Natural killer cell (primary cell): ENCODE data around the gene LHFPL3. TPM values are rescaled to one million over a fixed set of nuclear protein-coding genes. Genes with fewer than 3 reads are reported as not detected.

Source experiments
- ATAC-seq, 3 donors: fragments of 150-1000 bp in 2 of 3; fragments of 200-7000 bp in 1 of 3; cut with Tn5 transposase; 1 replicate in 1 of 3; 2 replicates in 2 of 3; pipeline ENCODE4 v1.10.0; 2021; ENCODE audit warnings: mild to moderate bottlenecking in 2 of 3, moderate library complexity in 2 of 3
- DNase-seq, 2 donors: peaks; one replicate each; pipeline versions ENCODE4 v3.0.0 to v3.0.0-alpha.2; 2013 to 2021; ENCODE audit warnings: mixed read lengths in 1 of 2
- H3K27ac ChIP-seq: one replicate; pipeline ENCODE4 v1.5.1; 2013; ENCODE audit warnings: mild to moderate bottlenecking, low read length
- H3K27me3 ChIP-seq: one replicate; pipeline ENCODE4 v1.6.1; 2013; ENCODE audit warnings: low read length; ENCODE audit not compliant: control insufficient read depth, insufficient read depth
- H3K36me3 ChIP-seq: one replicate; pipeline ENCODE4 v1.6.1; 2013; ENCODE audit warnings: low read length; ENCODE audit not compliant: control insufficient read depth, insufficient read depth
- H3K4me1 ChIP-seq: one replicate; pipeline ENCODE4 v1.6.1; 2013; ENCODE audit warnings: low read length; ENCODE audit not compliant: control insufficient read depth, insufficient read depth
- H3K4me3 ChIP-seq: one replicate; pipeline ENCODE4 v1.5.1; 2013; ENCODE audit warnings: low read length
- H3K9me3 ChIP-seq: one replicate; pipeline ENCODE4 v1.6.1; 2013; ENCODE audit warnings: low read length; ENCODE audit not compliant: control insufficient read depth, insufficient read depth
- H3K27ac Mint-ChIP-seq, 2 donors: one replicate each; pipeline ENCODE4 v1.8.0; 2022; ENCODE audit warnings: mild to moderate bottlenecking in 2 of 2, mixed read lengths in 2 of 2, moderate library complexity in 1 of 2
- H3K27me3 Mint-ChIP-seq, 2 donors: one replicate each; pipeline ENCODE4 v1.8.0; 2022; ENCODE audit warnings: low read depth in 2 of 2, mixed read lengths in 2 of 2
- H3K36me3 Mint-ChIP-seq: one replicate; pipeline ENCODE4 v1.8.0; 2022; ENCODE audit warnings: mixed read lengths
- H3K4me1 Mint-ChIP-seq, 2 donors: one replicate each; pipeline ENCODE4 v1.8.0; 2022; ENCODE audit warnings: mixed read lengths in 2 of 2
- H3K4me3 Mint-ChIP-seq: one replicate; pipeline ENCODE4 v1.8.0; 2022; ENCODE audit warnings: mild to moderate bottlenecking, moderate library complexity, mixed read lengths
- H3K9me3 Mint-ChIP-seq, 2 donors: one replicate each; pipeline ENCODE4 v1.8.0; 2022; ENCODE audit warnings: mixed read lengths in 2 of 2
- WGBS: methylation state at CpG from one replicate; pipeline ENCODE4 v1.1.7; 2013; ENCODE audit warnings: missing lambda C conversion rate; ENCODE audit not compliant: insufficient coverage; 5-methylcytosine and 5-hydroxymethylcytosine counted together
- intact Hi-C: fragments of 100-400 bp; cut with micrococcal nuclease; formaldehyde crosslinking; loops from one replicate; pipeline ENCODE4 v1.14.2; 2022
- total RNA-seq, 4 donors: library from RNA; stranded (reverse); fragments of 120-200 nt in 1 of 4; gene quantifications; one replicate each; pipeline versions ENCODE4 v1.2.3 to v1.2.4, GENCODE V29; 2013 to 2022
- TF ChIP-seq, protein P1 (sequence below): fragments of 200-600 bp; IDR thresholded peaks from one replicate; pipeline ENCODE4 v1.8.0; 2022; ENCODE audit warnings: antibody characterized with exemption

LHFPL3 gene
- total RNA-seq, 3 donors from 2014 or later (not counting 1 experiment from before 2014, with no cell fraction given): not detected

DNA sequence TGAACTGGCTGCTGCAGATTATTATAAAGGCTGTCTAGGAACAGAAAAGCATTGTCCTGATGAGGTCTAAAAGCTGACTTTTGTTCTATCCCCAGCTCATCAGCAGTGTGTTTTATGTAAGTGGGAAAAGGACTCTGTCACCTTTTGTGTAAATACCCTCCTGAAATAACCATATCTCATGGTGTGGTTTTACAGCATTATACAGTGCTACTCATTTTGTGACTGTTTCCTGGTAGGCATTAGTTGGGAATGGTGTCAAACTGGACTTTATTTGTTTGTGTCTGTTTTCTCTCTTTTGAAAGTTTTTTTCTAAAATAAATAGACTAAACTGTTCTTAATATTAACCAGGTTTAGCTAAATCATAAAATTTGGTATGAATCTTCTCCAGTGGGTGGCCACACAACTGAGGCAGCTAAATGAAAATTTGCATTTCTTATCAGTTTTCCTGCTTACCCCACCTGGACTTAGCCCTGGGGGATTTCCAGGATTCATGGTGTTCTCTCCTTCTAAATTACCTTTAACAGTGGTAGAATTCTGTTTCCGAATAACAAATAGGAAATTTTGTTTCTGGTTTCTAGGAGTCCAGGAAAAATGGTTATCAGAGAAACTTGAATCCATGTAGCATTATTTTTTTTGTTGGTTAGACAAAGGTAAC is 140.9 kb downstream of the LHFPL3 start:
- Histone ChIP-seq H3K36me3 (no peaks in the 10 kb centered on the region), H3K27ac (no peak overlapping the region), H3K4me1 (no peaks in the 10 kb centered on the region), H3K27me3 (no peaks in the 10 kb centered on the region), H3K4me3 (no peak overlapping the region), H3K9me3 (peaks cover under 1% of the 10 kb centered on the region)
- intact Hi-C loops: no loop called here
- Mint-ChIP-seq H3K4me3 (no peak overlapping the region), H3K27me3 (no peaks in the 10 kb centered on the region), H3K4me1 (no peaks in the 10 kb centered on the region), H3K27ac (no peak overlapping the region), H3K36me3 (no peaks in the 10 kb centered on the region), H3K9me3 (peaks cover 4 to 6% of the 10 kb centered on the region in 2 donors)
- TF ChIP-seq, protein P1, sequence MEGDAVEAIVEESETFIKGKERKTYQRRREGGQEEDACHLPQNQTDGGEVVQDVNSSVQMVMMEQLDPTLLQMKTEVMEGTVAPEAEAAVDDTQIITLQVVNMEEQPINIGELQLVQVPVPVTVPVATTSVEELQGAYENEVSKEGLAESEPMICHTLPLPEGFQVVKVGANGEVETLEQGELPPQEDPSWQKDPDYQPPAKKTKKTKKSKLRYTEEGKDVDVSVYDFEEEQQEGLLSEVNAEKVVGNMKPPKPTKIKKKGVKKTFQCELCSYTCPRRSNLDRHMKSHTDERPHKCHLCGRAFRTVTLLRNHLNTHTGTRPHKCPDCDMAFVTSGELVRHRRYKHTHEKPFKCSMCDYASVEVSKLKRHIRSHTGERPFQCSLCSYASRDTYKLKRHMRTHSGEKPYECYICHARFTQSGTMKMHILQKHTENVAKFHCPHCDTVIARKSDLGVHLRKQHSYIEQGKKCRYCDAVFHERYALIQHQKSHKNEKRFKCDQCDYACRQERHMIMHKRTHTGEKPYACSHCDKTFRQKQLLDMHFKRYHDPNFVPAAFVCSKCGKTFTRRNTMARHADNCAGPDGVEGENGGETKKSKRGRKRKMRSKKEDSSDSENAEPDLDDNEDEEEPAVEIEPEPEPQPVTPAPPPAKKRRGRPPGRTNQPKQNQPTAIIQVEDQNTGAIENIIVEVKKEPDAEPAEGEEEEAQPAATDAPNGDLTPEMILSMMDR: no peak
- ATAC-seq (no peak), DNase-seq (no peak)
- WGBS: no CpG with 5 or more reads among the region's 1 CpG

DNA sequence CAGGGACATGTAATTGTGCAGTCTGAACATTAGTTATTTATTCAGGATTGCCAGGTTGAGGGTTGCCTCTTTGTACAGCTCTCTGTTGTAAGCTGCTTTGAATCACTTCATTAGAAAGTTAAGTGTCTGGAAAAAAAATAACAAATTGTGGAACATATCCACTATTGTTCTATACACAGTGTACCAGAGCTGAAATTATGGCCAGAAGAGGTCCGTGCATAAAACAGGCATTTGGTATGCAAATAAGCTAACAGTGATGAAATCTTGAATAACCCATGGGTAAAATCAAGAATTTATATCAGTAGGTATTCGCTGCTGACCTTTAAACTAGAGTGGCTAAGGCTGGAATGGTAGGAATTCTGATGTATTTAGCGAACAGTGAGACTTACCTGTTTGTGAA is 152.1 kb downstream of the LHFPL3 start:
- WGBS: 59% methylated on average over 3 of the region's 3 CpGs
- H3K27ac Mint-ChIP-seq: no peak overlapping the region
- no peak overlapping the region for H3K4me3 ChIP-seq
- no peaks in the 10 kb centered on the region for H3K27me3 ChIP-seq
- no peaks in the 10 kb centered on the region for H3K9me3 ChIP-seq
- no peak overlapping the region for H3K27ac ChIP-seq
- no peaks in the 10 kb centered on the region for H3K36me3 Mint-ChIP-seq
- TF ChIP-seq, protein P1: no peak
- H3K9me3 Mint-ChIP-seq: peaks cover 0 to 5% of the 10 kb centered on the region in 2 donors
- DNase-seq (no peak), ATAC-seq (no peak)
- no peaks in the 10 kb centered on the region for H3K36me3 ChIP-seq
- intact Hi-C loops: no loop called here
- no peaks in the 10 kb centered on the region for H3K4me1 Mint-ChIP-seq
- H3K27me3 Mint-ChIP-seq: peaks cover 0 to 4% of the 10 kb centered on the region in 2 donors
- no peak overlapping the region for H3K4me3 Mint-ChIP-seq
- H3K4me1 ChIP-seq: no peaks in the 10 kb centered on the region

DNA sequence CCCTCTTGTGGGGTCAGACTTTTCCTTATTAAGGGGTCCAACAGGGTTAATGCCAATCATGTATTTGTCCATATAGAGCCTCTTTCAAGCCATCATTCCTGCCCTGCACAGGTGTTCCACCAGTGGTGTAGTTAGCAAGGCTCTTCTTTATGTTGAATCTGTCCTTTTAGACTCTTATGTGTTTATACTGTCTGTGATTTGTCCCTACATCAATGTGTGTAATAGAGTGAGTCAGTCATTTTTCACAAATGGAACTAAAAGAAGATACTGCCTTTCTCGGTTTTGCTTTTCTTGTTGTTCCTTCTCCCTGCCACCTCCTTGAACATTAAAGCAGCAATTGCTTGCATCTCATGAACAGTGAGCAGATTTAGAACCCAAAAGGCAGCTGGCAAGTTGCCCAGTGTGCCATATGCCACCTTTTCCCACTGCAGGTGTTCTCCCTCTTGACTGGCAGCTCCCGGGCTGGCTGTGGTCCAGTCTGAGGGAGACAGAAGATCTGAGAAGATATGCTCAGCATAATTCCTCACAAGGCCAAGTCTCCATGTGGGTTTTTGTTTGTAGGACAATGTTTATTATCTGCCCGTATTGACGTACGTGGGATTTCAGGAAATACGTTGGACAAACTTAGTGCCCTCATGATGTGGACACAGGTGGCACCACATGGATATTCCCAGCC is 154.1 kb downstream of the LHFPL3 start:
- H3K9me3 Mint-ChIP-seq: peaks cover 0 to 3% of the 10 kb centered on the region in 2 donors
- H3K27me3 ChIP-seq: no peaks in the 10 kb centered on the region
- no peaks in the 10 kb centered on the region for H3K4me1 Mint-ChIP-seq
- WGBS: 72% methylated on average over 6 of the region's 6 CpGs
- no peaks in the 10 kb centered on the region for H3K4me1 ChIP-seq
- no peaks in the 10 kb centered on the region for H3K36me3 ChIP-seq
- intact Hi-C loops: no loop called here
- H3K27ac Mint-ChIP-seq: no peak overlapping the region
- TF ChIP-seq, protein P1: no peak
- no peaks in the 10 kb centered on the region for H3K9me3 ChIP-seq
- peaks cover 0 to 4% of the 10 kb centered on the region in 2 donors for H3K27me3 Mint-ChIP-seq
- H3K27ac ChIP-seq: no peak overlapping the region
- DNase-seq (no peak), ATAC-seq (no peak)
- H3K36me3 Mint-ChIP-seq: no peaks in the 10 kb centered on the region
- no peak overlapping the region for H3K4me3 ChIP-seq
- no peak overlapping the region for H3K4me3 Mint-ChIP-seq
